Gastroesophageal sphincter (tissue), 4 donors: ENCODE data around the gene SNIP1. TPM values are rescaled to one million over a fixed set of nuclear protein-coding genes. Genes with fewer than 3 reads are reported as not detected.

ENCODE experiments used
- ATAC-seq: fragments of 150-250 bp; one replicate; pipeline ENCODE4 v1.9.1; 2016; ENCODE audit warnings: mild to moderate bottlenecking, moderate library complexity
- H3K27ac ChIP-seq, 4 donors: fragments of 200-600 bp; sonication (generic) in 3 of 4; 1 replicate in 3 of 4; 2 replicates in 1 of 4; pipeline ENCODE4 v1.5.1; 2016 to 2019
- H3K27me3 ChIP-seq: fragments of 200-600 bp; sonication (generic); one replicate; pipeline ENCODE4 v1.5.1; 2019
- H3K36me3 ChIP-seq, 2 donors: fragments of 200-600 bp; sonication (generic); one replicate each; pipeline ENCODE4 v1.5.1; 2019; ENCODE audit warnings: control low read depth in 1 of 2
- H3K4me1 ChIP-seq, 3 donors: fragments of 200-600 bp; sonication (generic); 1 replicate in 2 of 3; 2 replicates in 1 of 3; pipeline ENCODE4 v1.5.1; 2016 to 2019; ENCODE audit warnings: control low read depth in 2 of 3
- H3K4me3 ChIP-seq, 2 donors: fragments of 200-600 bp; sonication (generic); one replicate each; pipeline ENCODE4 v1.5.1; 2019; ENCODE audit warnings: mild to moderate bottlenecking in 1 of 2, moderate library complexity in 1 of 2
- H3K9me3 ChIP-seq, 3 donors: fragments of 200-600 bp; sonication (generic); one replicate each; pipeline ENCODE4 v1.5.1; 2017 to 2019; ENCODE audit warnings: control low read depth in 2 of 3
- EP300 ChIP-seq: sonication (generic); formaldehyde crosslinking; IDR thresholded peaks from one replicate; pipeline ENCODE4 v1.6.1; 2017; ENCODE audit warnings: antibody characterized with exemption, mild to moderate bottlenecking
- POLR2A ChIP-seq, 2 donors: fragments of 450-650 bp; IDR thresholded peaks; one replicate each; pipeline ENCODE4 v1.6.1; 2017; ENCODE audit warnings: antibody characterized with exemption in 2 of 2, mild to moderate bottlenecking in 2 of 2, moderate library complexity in 1 of 2
- POLR2AphosphoS5 ChIP-seq: sonication (generic); formaldehyde crosslinking; IDR thresholded peaks from one replicate; pipeline ENCODE4 v1.6.1; 2017; ENCODE audit warnings: antibody characterized with exemption
- whole genome bisulfite sequencing, 2 donors: methylation state at CpG; one replicate each; pipeline ENCODE4 v1.1.5; 2018; ENCODE audit warnings: low coverage in 1 of 2; 5-methylcytosine and 5-hydroxymethylcytosine counted together
- total RNA-seq, 4 donors: library from RNA; depleted of rRNA; stranded (reverse); fragments of >200 nt; gene quantifications; one replicate each; pipeline ENCODE4 v1.1.0, GENCODE V29; 2016
- TF ChIP-seq, protein P1 (sequence below), 4 experiments: fragments of 200-600 bp in 2 of 4; fragments of 450-650 bp in 2 of 4; sonication (generic) in 1 of 4; IDR thresholded peaks; one replicate each; pipeline ENCODE4 v1.5.1; 2017 to 2019; ENCODE audit warnings: antibody characterized with exemption in 4 of 4, mild to moderate bottlenecking in 2 of 4, moderate library complexity in 2 of 4

SNIP1 gene
- total RNA-seq, 4 donors from 2014 or later, result 10.3 to 17.8 (median 14.1) TPM

DNA sequence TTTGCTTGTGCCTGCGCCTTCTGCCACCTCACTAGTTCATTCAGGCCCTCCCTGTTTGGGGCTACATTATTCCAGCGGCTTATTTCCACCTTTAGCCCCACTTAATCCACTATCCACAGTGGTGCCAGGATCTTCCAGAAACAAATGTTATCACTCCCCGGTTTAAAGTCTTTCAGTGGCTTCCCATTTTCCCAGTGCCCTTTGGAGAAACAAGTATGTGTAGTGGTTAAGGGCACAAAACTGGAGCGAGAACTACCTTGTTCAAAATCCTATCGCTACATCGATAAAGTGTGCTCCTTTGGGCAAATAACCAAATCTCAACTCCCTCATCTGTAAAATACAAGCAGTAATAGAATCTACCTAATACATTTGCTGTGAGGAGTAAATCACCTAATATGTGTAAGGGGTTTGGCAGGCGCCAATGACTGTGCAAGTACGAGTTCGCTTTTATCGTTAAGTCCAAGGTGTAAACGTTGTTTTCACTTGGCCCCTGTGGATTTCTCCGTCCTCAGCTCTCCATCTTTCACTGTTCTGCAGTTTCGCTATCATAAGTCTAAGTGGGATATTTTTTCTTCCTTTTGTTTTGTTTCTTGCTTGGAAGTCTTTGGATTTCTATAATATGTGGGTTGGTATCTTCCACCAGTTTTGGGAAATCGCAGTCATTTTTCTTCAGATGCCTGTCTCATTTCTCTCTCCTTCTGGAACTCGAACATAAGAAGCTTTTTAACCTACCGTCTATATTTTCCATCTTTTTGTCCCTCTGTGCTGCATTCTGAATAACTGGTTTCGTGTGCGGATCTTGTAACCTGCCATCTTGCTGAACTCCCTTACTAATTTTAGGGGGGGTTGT is 38.7 kb downstream of the SNIP1 start:
- peaks cover 0 to 19% of the 10 kb centered on the region in 2 donors for H3K36me3 ChIP-seq
- H3K27ac ChIP-seq, result peak overlapping the region; percentile 80 to 99 (median 96)
- peak overlapping the region; percentile 85 to 87 for H3K4me3 ChIP-seq
- H3K27me3 ChIP-seq, result peaks cover 3% of the 10 kb centered on the region
- no peak for TF ChIP-seq POLR2A (IDR thresholded peaks at IDR 0.05)
- TF ChIP-seq POLR2AphosphoS5, result no peak
- TF ChIP-seq, protein P1, sequence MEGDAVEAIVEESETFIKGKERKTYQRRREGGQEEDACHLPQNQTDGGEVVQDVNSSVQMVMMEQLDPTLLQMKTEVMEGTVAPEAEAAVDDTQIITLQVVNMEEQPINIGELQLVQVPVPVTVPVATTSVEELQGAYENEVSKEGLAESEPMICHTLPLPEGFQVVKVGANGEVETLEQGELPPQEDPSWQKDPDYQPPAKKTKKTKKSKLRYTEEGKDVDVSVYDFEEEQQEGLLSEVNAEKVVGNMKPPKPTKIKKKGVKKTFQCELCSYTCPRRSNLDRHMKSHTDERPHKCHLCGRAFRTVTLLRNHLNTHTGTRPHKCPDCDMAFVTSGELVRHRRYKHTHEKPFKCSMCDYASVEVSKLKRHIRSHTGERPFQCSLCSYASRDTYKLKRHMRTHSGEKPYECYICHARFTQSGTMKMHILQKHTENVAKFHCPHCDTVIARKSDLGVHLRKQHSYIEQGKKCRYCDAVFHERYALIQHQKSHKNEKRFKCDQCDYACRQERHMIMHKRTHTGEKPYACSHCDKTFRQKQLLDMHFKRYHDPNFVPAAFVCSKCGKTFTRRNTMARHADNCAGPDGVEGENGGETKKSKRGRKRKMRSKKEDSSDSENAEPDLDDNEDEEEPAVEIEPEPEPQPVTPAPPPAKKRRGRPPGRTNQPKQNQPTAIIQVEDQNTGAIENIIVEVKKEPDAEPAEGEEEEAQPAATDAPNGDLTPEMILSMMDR (IDR thresholded peaks at IDR 0.05), result no peak
- no peak for TF ChIP-seq EP300
- H3K4me1 ChIP-seq, result peaks cover 0 to 30% (median 0%) of the 10 kb centered on the region in 3 donors
- ATAC-seq, result no peak
- WGBS, 2 donors, result 55 to 74% methylated on average over 13 to 18 of the region's 18 CpGs
- H3K9me3 ChIP-seq, result no peaks in the 10 kb centered on the region

DNA sequence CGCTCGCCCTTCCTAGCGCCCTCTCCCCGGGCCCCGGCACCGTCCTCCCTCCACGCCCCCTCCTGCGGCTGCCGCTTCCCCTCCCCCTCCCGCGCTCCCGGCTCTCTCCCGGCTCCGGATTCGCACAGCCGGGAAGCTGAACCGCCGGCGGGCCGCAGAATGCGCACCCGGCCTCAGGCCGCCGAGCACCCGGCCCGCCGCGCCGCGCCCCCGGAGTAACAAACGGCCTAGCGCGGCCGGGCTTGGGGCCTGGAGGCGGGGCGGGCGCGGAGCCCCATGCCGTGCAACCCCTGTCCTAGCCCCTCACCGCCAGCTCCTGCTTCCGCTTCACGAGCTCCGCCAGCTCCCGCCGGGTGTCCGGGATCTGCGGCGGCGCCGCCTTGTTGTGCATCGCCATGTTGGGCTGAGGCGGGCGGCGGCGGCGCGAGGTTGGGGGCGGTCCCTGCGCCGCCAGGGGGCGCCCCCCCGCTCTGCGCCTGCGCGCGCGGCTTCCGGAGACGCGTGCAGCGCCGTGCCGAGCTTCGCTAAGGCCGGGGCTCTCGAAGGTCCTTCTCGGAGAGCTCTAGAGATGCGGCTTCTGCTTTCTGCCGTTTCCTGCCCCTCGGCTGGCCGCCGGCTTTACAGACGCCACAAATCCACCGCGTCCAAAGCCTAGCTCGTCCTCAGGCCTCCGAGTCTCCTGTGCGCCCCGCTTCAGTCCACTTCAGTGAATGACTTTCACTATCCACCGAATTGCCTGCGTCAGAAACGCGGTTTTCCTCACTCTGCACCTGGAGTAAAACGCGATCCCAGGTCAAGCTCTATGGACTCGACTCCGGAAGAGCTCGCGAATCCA is 39.5 kb downstream of the SNIP1 start, which contains the start of gene MEAF6:
Gene MEAF6 (minus strand): TSS at position 417 of the 835 bp plus-strand sequence. CDS start 20 bp downstream, at position 397.
- no peaks in the 10 kb centered on the region for H3K27me3 ChIP-seq
- WGBS, 2 donors, result 0 to 3% methylated on average over 11 to 13 of the region's 100 CpGs
- H3K4me1 ChIP-seq, result peaks cover 0 to 30% (median 0%) of the 10 kb centered on the region in 3 donors
- H3K36me3 ChIP-seq, result peaks cover 0 to 27% of the 10 kb centered on the region in 2 donors
- peak within 1 kb of the TSS; percentile 80 to 99 (median 96) for H3K27ac ChIP-seq
- TF ChIP-seq POLR2AphosphoS5 (peak; percentile 77), POLR2A (IDR thresholded peaks at IDR 0.05) (peak; percentile 77 to 79), EP300 (no peak)
- TF ChIP-seq, protein P1 (IDR thresholded peaks at IDR 0.05), result peak; percentile 67 to 92 (median 84)
- ATAC-seq, result peak; percentile 98
- no peaks in the 10 kb centered on the region for H3K9me3 ChIP-seq
- H3K4me3 ChIP-seq, result peak within 1 kb of the TSS; percentile 85 to 87

DNA sequence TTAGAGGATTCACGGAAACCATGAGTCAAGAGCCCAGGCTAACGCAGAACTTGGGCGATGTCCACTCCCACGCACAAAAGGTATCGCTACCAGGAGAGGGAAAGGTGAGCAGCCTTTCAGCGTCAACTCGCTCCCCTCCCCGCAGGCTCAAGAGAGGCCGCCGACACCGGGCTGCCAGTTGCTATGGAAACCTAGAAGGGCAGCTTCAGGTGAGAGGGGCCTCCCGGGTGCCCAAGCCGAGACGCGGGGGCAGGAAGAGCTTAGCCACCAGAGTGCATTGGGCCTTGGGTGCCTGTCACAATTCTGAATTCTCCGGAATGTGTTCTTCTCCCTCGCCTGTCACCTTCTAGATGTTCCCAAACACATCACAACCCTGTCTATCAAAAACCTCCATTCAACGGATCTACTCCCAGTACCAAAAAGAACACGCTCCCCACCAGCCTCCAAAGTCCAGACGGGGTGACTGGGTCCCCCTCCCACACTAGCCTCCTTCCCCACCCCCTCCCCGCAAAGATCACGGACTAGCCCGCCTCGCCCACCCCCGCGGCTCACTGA is 40.2 kb downstream of the SNIP1 start:
- ATAC-seq, result no peak
- WGBS, 2 donors, result 5% methylated on average over 14 to 16 of the region's 26 CpGs

DNA sequence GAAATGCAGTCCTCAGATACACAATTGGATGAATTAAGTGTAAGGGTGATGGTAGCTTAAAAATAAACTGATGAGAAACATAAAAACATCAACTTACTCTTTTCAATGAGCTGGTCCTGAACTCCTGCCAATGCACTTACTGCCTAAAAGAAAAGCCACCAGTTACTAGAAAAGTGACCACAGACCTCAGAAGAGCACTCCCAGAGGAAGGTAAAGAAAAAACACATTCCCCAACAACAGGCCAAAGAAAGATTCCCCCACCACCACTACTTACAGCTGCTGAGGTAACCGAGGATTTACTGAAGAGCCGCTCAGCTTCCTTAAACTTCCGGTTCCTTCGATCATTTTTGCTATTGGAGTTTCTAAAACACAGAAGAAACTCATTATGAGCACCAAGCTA is 44.9 kb downstream of the SNIP1 start:
- TF ChIP-seq EP300 (no peak), POLR2A (IDR thresholded peaks at IDR 0.05) (no peak), POLR2AphosphoS5 (no peak)
- TF ChIP-seq, protein P1 (IDR thresholded peaks at IDR 0.05), result no peak
- peaks cover 0 to 78% of the 10 kb centered on the region in 2 donors for H3K36me3 ChIP-seq
- WGBS, 2 donors, result 74% methylated on average over 4 of the region's 4 CpGs; no CpG with 5 or more reads in 1 of the 2 donors
- no peaks in the 10 kb centered on the region for H3K27me3 ChIP-seq
- no peak overlapping the region for H3K27ac ChIP-seq
- no peaks in the 10 kb centered on the region for H3K9me3 ChIP-seq
- no peak overlapping the region for H3K4me3 ChIP-seq
- no peak for ATAC-seq
- H3K4me1 ChIP-seq, result peaks cover 0 to 25% (median 0%) of the 10 kb centered on the region in 3 donors

More for the DNA sequence above, 40.2 kb downstream of the SNIP1 start:
- Histone ChIP-seq H3K27me3 (no peaks in the 10 kb centered on the region), H3K36me3 (peaks cover 0 to 34% of the 10 kb centered on the region in 2 donors), H3K4me3 (peak overlapping the region; percentile 85 to 87), H3K9me3 (no peaks in the 10 kb centered on the region), H3K4me1 (peaks cover 0 to 30% (median 0%) of the 10 kb centered on the region in 3 donors), H3K27ac (peak overlapping the region; percentile 80 to 99 (median 96))
- TF ChIP-seq EP300, result no peak
- TF ChIP-seq POLR2AphosphoS5, result no peak
- TF ChIP-seq, protein P1 (IDR thresholded peaks at IDR 0.05), result no peak
- TF ChIP-seq POLR2A (IDR thresholded peaks at IDR 0.05), result no peak
